Spinal cord (tissue), 10 donors: ENCODE measurements around the gene MARCHF11. TPM values are rescaled to one million over a fixed set of nuclear protein-coding genes. Genes with fewer than 3 reads are reported as not detected.

Experiments
- DNase-seq, 6 donors: peaks; one replicate each; pipeline versions ENCODE4 v3.0.0 to v3.0.0-alpha.2; 2013 to 2015; ENCODE audit warnings: low spot score in 6 of 6, low read depth in 4 of 6
- H3K27ac ChIP-seq: one replicate; pipeline ENCODE4 v1.5.1; 2013; ENCODE audit warnings: low read depth, low read length, control low read depth
- H3K27me3 ChIP-seq: one replicate; pipeline ENCODE4 v1.6.1; 2013; ENCODE audit warnings: low read length; ENCODE audit not compliant: control insufficient read depth, insufficient read depth
- H3K36me3 ChIP-seq: one replicate; pipeline ENCODE4 v1.6.1; 2013; ENCODE audit warnings: low read length; ENCODE audit not compliant: control insufficient read depth, insufficient read depth
- H3K4me1 ChIP-seq: one replicate; pipeline ENCODE4 v1.6.1; 2013; ENCODE audit warnings: low read length; ENCODE audit not compliant: control insufficient read depth, insufficient read depth
- H3K4me3 ChIP-seq: one replicate; pipeline ENCODE4 v1.5.1; 2013; ENCODE audit warnings: low read depth, low read length, control low read depth
- H3K9me3 ChIP-seq: one replicate; pipeline ENCODE4 v1.6.1; 2013; ENCODE audit warnings: low read length; ENCODE audit not compliant: control insufficient read depth, insufficient read depth
- WGBS: methylation state at CpG from one replicate; pipeline ENCODE4 v1.1.5; 2013; ENCODE audit warnings: missing lambda C conversion rate; ENCODE audit not compliant: insufficient coverage; 5-methylcytosine and 5-hydroxymethylcytosine counted together
- polyA plus RNA-seq, 2 donors: library from polyadenylated mRNA; unstranded; fragments of 120-200 nt; gene quantifications; one replicate each; pipeline ENCODE4 v1.2.1, GENCODE V29; 2013; ENCODE audit not compliant: insufficient read length in 2 of 2
- total RNA-seq, 2 donors: library from RNA; depleted of rRNA in 1 of 2; stranded (reverse); fragments of 120-200 nt in 1 of 2; fragments of >200 nt in 1 of 2; gene quantifications; one replicate each; pipeline versions ENCODE4 v1.2.3 to v1.2.4, GENCODE V29; 2013 to 2014
- donor health status: healthy.

Gene MARCHF11
- total and polyA plus RNA-seq, 4 donors, result 1.8 to 16.5 (median 9.1) TPM

GRCh38 chr5:16066810-16067209 is 112.8 kb downstream of the MARCHF11 start:
- WGBS, result 75% methylated on average over 1 of the region's 2 CpGs
- no peaks in the 10 kb centered on the region for H3K27me3 ChIP-seq
- H3K9me3 ChIP-seq, result no peaks in the 10 kb centered on the region
- no peaks in the 10 kb centered on the region for H3K36me3 ChIP-seq
- H3K4me3 ChIP-seq, result no peak overlapping the region
- no peak overlapping the region for H3K27ac ChIP-seq
- H3K4me1 ChIP-seq, result no peaks in the 10 kb centered on the region
- DNase-seq, result no peak

DNA sequence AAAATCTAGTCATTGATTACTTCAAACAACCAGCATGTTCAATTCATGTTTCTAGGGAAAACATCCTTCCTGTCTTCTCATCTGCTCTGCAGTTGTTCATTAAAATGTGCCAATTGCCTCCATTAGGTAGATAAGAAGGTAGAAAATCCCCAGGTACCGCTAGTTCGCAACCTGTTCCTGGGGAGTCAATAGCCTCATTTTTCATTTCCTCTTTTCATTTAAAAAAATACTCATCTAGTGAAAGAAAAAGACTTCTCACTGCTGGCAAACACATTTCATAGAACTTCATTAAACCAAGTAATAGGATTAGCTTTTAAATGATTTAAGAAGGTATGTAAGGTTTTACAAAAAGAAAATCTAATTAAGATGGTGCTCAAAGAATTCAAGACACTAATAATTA is 113.3 kb downstream of the MARCHF11 start:
- DNase-seq, result peak in 1 of 6 donors; percentile 18
- Histone ChIP-seq H3K9me3 (no peaks in the 10 kb centered on the region), H3K36me3 (no peaks in the 10 kb centered on the region), H3K27ac (no peak overlapping the region), H3K4me1 (no peaks in the 10 kb centered on the region), H3K4me3 (no peak overlapping the region), H3K27me3 (no peaks in the 10 kb centered on the region)
- WGBS, result no CpG with 5 or more reads among the region's 2 CpGs

GRCh38 chr5:16065831-16066230 is 113.8 kb downstream of the MARCHF11 start:
- H3K36me3 ChIP-seq, result no peaks in the 10 kb centered on the region
- no peaks in the 10 kb centered on the region for H3K9me3 ChIP-seq

GRCh38 chr5:16064135-16064893 is 115.3 kb downstream of the MARCHF11 start:
- no peak overlapping the region for H3K27ac ChIP-seq
- 78% methylated on average over 5 of the region's 9 CpGs for WGBS
- H3K4me3 ChIP-seq, result no peak overlapping the region
- no peaks in the 10 kb centered on the region for H3K27me3 ChIP-seq
- no peaks in the 10 kb centered on the region for H3K4me1 ChIP-seq
- H3K36me3 ChIP-seq, result no peaks in the 10 kb centered on the region
- no peak for DNase-seq
- no peaks in the 10 kb centered on the region for H3K9me3 ChIP-seq

More at GRCh38 chr5:16065831-16066230, 113.8 kb downstream of the MARCHF11 start:
- Histone ChIP-seq H3K27me3 (no peaks in the 10 kb centered on the region), H3K4me1 (no peaks in the 10 kb centered on the region), H3K4me3 (no peak overlapping the region), H3K27ac (no peak overlapping the region)
- DNase-seq, result no peak
- 89% methylated on average over 3 of the region's 4 CpGs for WGBS

GRCh38 chr5:16061163-16061562 is 118.4 kb downstream of the MARCHF11 start:
- DNase-seq, result no peak
- Histone ChIP-seq H3K4me3 (no peak overlapping the region), H3K4me1 (no peaks in the 10 kb centered on the region), H3K36me3 (no peaks in the 10 kb centered on the region), H3K9me3 (no peaks in the 10 kb centered on the region), H3K27ac (no peak overlapping the region), H3K27me3 (no peaks in the 10 kb centered on the region)
- WGBS, result 20% methylated on average over 2 of the region's 3 CpGs

DNA sequence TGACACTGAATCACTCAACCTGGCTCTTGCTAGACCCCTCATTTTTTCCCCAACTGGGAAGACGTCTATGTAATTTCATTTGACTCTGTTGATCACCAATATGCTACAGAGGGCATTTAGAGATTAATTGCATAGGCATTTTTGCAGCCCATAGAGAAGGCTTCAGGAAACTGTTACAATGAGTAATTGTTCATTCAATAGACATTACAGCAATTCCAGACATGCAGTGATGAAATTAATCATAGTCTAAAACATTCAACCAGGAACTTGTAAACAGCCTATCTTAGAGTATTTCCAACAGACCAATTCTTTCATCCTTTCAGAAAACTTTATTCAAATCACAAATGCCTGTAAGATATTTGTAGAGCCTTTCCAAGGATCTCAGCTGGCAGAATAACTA is 122.3 kb downstream of the MARCHF11 start:
- peak in 1 of 6 donors; percentile 36 for DNase-seq
- no peaks in the 10 kb centered on the region for H3K9me3 ChIP-seq
- no peak overlapping the region for H3K27ac ChIP-seq
- no peaks in the 10 kb centered on the region for H3K36me3 ChIP-seq
- H3K27me3 ChIP-seq, result no peaks in the 10 kb centered on the region
- WGBS, result no CpG with 5 or more reads among the region's 1 CpG
- H3K4me3 ChIP-seq, result no peak overlapping the region
- no peaks in the 10 kb centered on the region for H3K4me1 ChIP-seq

DNA sequence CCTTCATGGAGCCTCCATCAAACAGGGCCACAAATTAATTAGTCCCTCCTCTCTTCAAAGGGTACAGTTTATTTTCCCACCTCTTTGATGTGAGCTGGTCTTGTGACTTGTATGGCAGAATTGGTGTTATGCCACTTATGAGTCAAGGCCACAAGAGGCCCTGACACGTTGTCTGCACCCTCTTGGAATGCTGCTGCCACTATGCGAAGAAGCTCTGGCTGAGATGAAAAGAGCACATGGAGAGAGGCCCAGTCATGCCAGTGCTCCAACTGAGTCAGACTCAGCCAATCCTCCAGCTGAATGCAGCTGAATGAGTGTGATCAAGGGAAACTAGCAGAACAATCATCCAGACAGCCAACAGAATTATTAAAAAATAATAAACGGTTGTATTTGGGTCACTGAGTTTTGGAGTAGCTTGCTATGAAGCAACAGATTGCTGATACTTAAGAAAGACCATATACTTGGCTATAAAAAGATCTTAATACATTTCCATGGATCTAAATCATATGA is 128.3 kb downstream of the MARCHF11 start:
- no peaks in the 10 kb centered on the region for H3K36me3 ChIP-seq
- H3K27me3 ChIP-seq, result no peaks in the 10 kb centered on the region
- no peak for DNase-seq
- H3K27ac ChIP-seq, result no peak overlapping the region
- WGBS, result 61% methylated on average over 2 of the region's 3 CpGs
- no peaks in the 10 kb centered on the region for H3K4me1 ChIP-seq
- no peaks in the 10 kb centered on the region for H3K9me3 ChIP-seq
- no peak overlapping the region for H3K4me3 ChIP-seq

GRCh38 chr5:16050414-16050813 is 129.2 kb downstream of the MARCHF11 start:
- no CpG with 5 or more reads among the region's 1 CpG for WGBS
- no peaks in the 10 kb centered on the region for H3K9me3 ChIP-seq
- H3K27me3 ChIP-seq, result no peaks in the 10 kb centered on the region
- H3K36me3 ChIP-seq, result no peaks in the 10 kb centered on the region
- H3K4me3 ChIP-seq, result no peak overlapping the region
- DNase-seq, result no peak
- H3K27ac ChIP-seq, result no peak overlapping the region
- no peaks in the 10 kb centered on the region for H3K4me1 ChIP-seq

DNA sequence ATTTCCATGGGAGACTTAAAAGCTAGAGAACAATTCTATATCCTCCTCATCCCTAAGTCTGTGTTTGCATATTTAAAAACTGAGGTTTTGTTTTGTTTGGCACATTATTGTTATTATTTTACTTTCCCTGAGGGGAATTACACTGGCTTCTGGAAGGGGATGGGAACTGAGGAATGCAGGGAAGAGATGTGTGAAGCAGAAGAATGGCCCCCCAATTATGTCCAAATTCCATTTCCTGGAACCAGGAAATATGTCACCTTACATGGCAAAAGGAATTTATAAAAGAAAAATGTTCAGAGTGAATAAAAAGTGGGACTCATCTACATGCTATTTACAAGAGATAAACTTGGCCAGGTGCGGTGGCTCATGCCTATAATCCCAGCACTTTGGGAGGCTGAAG is 129.8 kb downstream of the MARCHF11 start:
- H3K27ac ChIP-seq, result no peak overlapping the region
- no peak for DNase-seq
- WGBS, result no CpG with 5 or more reads among the region's 1 CpG
- H3K36me3 ChIP-seq, result no peaks in the 10 kb centered on the region
- H3K9me3 ChIP-seq, result no peaks in the 10 kb centered on the region
- H3K4me3 ChIP-seq, result no peak overlapping the region
- no peaks in the 10 kb centered on the region for H3K27me3 ChIP-seq
- no peaks in the 10 kb centered on the region for H3K4me1 ChIP-seq

DNA sequence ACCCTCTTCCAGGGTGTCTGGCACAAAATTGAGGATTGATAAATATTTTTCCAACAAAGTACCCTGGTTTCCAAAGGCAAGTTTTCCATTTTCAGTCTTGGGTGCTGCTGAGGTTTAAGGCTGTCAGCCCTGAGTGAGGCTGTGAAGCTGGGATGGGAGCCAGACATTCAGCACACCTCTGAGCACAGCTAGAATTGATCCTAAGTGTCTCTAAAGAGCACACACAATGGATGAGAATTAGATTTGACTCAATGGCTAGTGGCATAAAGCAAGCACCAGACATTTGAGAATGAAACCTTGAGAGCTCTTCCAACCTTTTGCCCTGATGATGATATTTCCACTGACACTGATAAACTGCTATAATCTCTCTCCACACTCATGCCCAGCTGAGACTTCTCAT is 131.5 kb downstream of the MARCHF11 start:
- H3K27me3 ChIP-seq, result no peaks in the 10 kb centered on the region
- H3K4me1 ChIP-seq, result no peaks in the 10 kb centered on the region
- H3K36me3 ChIP-seq, result no peaks in the 10 kb centered on the region
- H3K4me3 ChIP-seq, result no peak overlapping the region
- no peak overlapping the region for H3K27ac ChIP-seq
- no peaks in the 10 kb centered on the region for H3K9me3 ChIP-seq
- no peak for DNase-seq
